ENCODE results near the gene FMNL2.

DNA sequence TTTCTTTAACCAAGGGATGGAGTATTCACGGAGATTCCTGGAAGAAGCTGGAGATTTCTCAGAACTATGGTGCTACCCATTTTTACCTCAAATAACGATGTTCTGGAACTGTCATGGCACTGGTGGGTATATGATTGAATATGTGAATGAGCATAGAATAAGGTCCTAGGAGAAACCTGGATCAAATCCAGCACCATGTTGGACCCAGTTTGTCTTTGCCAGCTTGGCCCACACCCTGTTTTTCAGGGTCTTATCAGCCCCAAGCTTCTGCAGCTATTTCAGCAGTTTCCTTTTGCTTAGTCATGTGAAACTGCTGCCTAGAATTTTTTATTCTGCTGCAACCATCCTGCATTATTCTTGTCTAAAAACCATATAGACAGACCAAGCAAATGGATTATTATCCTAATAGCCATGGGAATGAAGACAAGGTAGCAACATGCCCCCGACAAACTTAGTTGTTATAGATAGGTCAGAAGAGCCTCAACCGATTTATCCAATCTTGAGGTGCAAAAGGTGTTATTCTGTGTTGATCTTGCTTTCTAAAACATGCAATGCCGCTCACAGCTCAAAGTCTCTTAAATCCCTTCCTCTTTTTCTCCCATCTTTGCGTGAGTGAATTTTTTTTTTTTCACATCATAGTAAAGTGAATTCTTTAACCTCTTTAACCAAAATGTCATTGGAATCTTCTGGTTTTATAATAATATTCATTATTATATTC lies 248.7 kb downstream of the FMNL2 start:
- TF ChIP-seq, protein P1, sequence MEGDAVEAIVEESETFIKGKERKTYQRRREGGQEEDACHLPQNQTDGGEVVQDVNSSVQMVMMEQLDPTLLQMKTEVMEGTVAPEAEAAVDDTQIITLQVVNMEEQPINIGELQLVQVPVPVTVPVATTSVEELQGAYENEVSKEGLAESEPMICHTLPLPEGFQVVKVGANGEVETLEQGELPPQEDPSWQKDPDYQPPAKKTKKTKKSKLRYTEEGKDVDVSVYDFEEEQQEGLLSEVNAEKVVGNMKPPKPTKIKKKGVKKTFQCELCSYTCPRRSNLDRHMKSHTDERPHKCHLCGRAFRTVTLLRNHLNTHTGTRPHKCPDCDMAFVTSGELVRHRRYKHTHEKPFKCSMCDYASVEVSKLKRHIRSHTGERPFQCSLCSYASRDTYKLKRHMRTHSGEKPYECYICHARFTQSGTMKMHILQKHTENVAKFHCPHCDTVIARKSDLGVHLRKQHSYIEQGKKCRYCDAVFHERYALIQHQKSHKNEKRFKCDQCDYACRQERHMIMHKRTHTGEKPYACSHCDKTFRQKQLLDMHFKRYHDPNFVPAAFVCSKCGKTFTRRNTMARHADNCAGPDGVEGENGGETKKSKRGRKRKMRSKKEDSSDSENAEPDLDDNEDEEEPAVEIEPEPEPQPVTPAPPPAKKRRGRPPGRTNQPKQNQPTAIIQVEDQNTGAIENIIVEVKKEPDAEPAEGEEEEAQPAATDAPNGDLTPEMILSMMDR (conservative IDR thresholded peaks at IDR 0.05; ENCODE audit: low read depth in 2 of 2), result no peak
- TF ChIP-seq CREB1 (CRISPR knock-in tag; IDR thresholded peaks at IDR 0.05; ENCODE audit: low read depth), result no peak
- TF ChIP-seq POLR2AphosphoS5 (IDR thresholded peaks at IDR 0.05; ENCODE audit: low read depth), result no peak
- TF ChIP-seq, protein P2, sequence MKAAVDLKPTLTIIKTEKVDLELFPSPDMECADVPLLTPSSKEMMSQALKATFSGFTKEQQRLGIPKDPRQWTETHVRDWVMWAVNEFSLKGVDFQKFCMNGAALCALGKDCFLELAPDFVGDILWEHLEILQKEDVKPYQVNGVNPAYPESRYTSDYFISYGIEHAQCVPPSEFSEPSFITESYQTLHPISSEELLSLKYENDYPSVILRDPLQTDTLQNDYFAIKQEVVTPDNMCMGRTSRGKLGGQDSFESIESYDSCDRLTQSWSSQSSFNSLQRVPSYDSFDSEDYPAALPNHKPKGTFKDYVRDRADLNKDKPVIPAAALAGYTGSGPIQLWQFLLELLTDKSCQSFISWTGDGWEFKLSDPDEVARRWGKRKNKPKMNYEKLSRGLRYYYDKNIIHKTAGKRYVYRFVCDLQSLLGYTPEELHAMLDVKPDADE (IDR thresholded peaks at IDR 0.05), result no peak
- no peak for TF ChIP-seq EZH2phosphoT487 (IDR thresholded peaks at IDR 0.05; ENCODE audit: unreplicated experiment)
- TF ChIP-seq, protein P3, sequence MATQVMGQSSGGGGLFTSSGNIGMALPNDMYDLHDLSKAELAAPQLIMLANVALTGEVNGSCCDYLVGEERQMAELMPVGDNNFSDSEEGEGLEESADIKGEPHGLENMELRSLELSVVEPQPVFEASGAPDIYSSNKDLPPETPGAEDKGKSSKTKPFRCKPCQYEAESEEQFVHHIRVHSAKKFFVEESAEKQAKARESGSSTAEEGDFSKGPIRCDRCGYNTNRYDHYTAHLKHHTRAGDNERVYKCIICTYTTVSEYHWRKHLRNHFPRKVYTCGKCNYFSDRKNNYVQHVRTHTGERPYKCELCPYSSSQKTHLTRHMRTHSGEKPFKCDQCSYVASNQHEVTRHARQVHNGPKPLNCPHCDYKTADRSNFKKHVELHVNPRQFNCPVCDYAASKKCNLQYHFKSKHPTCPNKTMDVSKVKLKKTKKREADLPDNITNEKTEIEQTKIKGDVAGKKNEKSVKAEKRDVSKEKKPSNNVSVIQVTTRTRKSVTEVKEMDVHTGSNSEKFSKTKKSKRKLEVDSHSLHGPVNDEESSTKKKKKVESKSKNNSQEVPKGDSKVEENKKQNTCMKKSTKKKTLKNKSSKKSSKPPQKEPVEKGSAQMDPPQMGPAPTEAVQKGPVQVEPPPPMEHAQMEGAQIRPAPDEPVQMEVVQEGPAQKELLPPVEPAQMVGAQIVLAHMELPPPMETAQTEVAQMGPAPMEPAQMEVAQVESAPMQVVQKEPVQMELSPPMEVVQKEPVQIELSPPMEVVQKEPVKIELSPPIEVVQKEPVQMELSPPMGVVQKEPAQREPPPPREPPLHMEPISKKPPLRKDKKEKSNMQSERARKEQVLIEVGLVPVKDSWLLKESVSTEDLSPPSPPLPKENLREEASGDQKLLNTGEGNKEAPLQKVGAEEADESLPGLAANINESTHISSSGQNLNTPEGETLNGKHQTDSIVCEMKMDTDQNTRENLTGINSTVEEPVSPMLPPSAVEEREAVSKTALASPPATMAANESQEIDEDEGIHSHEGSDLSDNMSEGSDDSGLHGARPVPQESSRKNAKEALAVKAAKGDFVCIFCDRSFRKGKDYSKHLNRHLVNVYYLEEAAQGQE (IDR thresholded peaks at IDR 0.05; ENCODE audit: unreplicated experiment), result no peak
- no peak for TF ChIP-seq EZH2 (IDR thresholded peaks at IDR 0.05; ENCODE audit: low read depth, unreplicated experiment)
- TF ChIP-seq, protein P4, sequence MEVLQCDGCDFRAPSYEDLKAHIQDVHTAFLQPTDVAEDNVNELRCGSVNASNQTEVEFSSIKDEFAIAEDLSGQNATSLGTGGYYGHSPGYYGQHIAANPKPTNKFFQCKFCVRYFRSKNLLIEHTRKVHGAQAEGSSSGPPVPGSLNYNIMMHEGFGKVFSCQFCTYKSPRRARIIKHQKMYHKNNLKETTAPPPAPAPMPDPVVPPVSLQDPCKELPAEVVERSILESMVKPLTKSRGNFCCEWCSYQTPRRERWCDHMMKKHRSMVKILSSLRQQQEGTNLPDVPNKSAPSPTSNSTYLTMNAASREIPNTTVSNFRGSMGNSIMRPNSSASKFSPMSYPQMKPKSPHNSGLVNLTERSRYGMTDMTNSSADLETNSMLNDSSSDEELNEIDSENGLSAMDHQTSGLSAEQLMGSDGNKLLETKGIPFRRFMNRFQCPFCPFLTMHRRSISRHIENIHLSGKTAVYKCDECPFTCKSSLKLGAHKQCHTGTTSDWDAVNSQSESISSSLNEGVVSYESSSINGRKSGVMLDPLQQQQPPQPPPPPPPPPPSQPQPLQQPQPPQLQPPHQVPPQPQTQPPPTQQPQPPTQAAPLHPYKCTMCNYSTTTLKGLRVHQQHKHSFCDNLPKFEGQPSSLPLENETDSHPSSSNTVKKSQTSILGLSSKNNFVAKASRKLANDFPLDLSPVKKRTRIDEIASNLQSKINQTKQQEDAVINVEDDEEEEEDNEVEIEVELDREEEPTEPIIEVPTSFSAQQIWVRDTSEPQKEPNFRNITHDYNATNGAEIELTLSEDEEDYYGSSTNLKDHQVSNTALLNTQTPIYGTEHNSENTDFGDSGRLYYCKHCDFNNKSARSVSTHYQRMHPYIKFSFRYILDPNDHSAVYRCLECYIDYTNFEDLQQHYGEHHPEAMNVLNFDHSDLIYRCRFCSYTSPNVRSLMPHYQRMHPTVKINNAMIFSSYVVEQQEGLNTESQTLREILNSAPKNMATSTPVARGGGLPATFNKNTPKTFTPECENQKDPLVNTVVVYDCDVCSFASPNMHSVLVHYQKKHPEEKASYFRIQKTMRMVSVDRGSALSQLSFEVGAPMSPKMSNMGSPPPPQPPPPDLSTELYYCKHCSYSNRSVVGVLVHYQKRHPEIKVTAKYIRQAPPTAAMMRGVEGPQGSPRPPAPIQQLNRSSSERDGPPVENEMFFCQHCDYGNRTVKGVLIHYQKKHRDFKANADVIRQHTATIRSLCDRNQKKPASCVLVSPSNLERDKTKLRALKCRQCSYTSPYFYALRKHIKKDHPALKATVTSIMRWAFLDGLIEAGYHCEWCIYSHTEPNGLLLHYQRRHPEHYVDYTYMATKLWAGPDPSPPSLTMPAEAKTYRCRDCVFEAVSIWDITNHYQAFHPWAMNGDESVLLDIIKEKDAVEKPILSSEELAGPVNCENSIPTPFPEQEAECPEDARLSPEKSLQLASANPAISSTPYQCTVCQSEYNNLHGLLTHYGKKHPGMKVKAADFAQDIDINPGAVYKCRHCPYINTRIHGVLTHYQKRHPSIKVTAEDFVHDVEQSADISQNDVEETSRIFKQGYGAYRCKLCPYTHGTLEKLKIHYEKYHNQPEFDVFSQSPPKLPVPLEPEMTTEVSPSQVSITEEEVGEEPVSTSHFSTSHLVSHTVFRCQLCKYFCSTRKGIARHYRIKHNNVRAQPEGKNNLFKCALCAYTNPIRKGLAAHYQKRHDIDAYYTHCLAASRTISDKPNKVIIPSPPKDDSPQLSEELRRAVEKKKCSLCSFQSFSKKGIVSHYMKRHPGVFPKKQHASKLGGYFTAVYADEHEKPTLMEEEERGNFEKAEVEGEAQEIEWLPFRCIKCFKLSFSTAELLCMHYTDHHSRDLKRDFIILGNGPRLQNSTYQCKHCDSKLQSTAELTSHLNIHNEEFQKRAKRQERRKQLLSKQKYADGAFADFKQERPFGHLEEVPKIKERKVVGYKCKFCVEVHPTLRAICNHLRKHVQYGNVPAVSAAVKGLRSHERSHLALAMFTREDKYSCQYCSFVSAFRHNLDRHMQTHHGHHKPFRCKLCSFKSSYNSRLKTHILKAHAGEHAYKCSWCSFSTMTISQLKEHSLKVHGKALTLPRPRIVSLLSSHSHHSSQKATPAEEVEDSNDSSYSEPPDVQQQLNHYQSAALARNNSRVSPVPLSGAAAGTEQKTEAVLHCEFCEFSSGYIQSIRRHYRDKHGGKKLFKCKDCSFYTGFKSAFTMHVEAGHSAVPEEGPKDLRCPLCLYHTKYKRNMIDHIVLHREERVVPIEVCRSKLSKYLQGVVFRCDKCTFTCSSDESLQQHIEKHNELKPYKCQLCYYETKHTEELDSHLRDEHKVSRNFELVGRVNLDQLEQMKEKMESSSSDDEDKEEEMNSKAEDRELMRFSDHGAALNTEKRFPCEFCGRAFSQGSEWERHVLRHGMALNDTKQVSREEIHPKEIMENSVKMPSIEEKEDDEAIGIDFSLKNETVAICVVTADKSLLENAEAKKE (CRISPR knock-in tag; IDR thresholded peaks at IDR 0.05), result no peak
- TF ChIP-seq ZNF114 (CRISPR knock-in tag; IDR thresholded peaks at IDR 0.05), result no peak
